Tibial nerve (tissue), 4 donors: ENCODE results near the gene ASTN1.

ENCODE experiments used
- EP300 ChIP-seq, 2 donors: sonication (generic); formaldehyde crosslinking; IDR thresholded peaks; one replicate each; pipeline ENCODE4 v1.6.1; 2017; ENCODE audit warnings: antibody characterized with exemption in 2 of 2, mild to moderate bottlenecking in 1 of 2
- POLR2A ChIP-seq, 2 donors: fragments of 450-650 bp; IDR thresholded peaks; one replicate each; pipeline ENCODE4 v1.6.1; 2017; ENCODE audit warnings: antibody characterized with exemption in 2 of 2, mild to moderate bottlenecking in 2 of 2, moderate library complexity in 2 of 2
- TF ChIP-seq, protein P1 (sequence below), 5 experiments: fragments of 200-600 bp in 3 of 5; fragments of 450-650 bp in 2 of 5; sonication (generic) in 3 of 5; IDR thresholded peaks; one replicate each; pipeline ENCODE4 v1.5.1; 2016 to 2019; ENCODE audit warnings: antibody characterized with exemption in 5 of 5, mild to moderate bottlenecking in 3 of 5, moderate library complexity in 2 of 5

DNA sequence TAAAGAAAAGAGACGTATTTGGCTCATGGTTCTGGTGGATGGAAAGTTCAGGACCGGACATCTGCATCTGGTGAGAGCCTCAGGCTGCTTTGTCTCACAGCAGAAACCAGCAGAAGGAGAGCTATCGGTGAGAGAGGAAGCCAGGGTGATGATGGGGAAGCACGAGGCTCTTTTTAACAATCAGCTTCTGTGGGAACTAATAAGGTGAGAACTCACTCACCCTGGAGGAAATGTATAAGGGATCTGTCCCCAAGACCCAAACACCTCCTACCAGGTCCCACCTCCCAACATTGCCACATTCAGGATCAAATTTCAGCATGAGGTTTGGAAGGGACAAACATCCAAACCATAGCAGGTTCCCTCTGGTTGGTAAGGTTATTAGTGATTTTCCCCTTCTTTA, 32.8 kb downstream of the ASTN1 start:
- TF ChIP-seq EP300 (IDR thresholded peaks at IDR 0.05), result no peak
- no peak for TF ChIP-seq POLR2A (IDR thresholded peaks at IDR 0.05)
- TF ChIP-seq, protein P1, sequence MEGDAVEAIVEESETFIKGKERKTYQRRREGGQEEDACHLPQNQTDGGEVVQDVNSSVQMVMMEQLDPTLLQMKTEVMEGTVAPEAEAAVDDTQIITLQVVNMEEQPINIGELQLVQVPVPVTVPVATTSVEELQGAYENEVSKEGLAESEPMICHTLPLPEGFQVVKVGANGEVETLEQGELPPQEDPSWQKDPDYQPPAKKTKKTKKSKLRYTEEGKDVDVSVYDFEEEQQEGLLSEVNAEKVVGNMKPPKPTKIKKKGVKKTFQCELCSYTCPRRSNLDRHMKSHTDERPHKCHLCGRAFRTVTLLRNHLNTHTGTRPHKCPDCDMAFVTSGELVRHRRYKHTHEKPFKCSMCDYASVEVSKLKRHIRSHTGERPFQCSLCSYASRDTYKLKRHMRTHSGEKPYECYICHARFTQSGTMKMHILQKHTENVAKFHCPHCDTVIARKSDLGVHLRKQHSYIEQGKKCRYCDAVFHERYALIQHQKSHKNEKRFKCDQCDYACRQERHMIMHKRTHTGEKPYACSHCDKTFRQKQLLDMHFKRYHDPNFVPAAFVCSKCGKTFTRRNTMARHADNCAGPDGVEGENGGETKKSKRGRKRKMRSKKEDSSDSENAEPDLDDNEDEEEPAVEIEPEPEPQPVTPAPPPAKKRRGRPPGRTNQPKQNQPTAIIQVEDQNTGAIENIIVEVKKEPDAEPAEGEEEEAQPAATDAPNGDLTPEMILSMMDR (IDR thresholded peaks at IDR 0.05), result no peak
